ENCODE data around the gene BIN1. TPM values are rescaled to one million over a fixed set of nuclear protein-coding genes. Genes with fewer than 3 reads are reported as not detected.

BIN1 gene
- total RNA-seq, 1 experiment from 2014 or later = 58.9 TPM

DNA sequence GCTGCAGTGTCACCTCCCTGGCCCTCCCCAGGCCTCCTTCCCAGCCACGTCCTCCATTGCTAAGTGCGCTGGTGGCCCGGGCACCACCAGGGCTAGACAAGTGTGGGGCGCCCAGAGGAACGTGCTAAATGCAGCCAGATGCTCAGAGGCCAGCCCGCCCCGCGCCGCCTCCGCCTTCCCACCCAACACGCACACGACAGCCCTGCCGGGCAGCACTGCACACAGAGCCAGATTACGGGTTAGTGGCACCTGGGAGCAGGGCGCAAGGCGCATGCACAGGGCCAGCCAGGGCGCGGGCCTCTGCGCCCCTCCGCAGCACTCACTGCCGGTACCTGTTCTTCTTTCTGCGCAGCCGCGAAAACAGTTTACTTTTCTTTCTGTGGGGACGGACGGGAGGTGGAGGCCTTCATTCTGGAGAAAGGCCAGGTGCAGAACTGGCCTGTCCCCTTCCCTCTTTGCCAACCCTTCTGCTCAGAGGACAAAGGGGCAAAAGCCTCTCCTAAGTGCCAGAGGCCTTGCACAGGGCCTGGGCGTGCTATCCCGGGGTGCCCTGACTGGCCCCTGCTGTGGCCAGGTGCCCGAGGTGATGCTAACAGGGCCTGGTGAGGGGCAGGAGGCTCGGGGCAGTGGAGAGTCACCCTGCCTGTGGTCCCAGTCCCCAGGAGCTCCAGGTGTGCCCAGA, 46.5 kb downstream of the BIN1 start:
- Histone ChIP-seq H3K36me3 (ENCODE audit: low read depth, low read length) (peaks cover 8% of the 10 kb centered on the region; the same call in 1 of the 2 replicates), H3K4me2 (ENCODE audit: low read length) (no peak overlapping the region), H3K9ac (ENCODE audit: low read length) (no peak overlapping the region), H3K27me3 (ENCODE audit: low read length) (no peaks in the 10 kb centered on the region), H3K9me2 (replicated peaks; ENCODE audit: low read length) (no peaks in the 10 kb centered on the region), H3K4me1 (ENCODE audit: insufficient read depth, low read length) (peaks cover 14% of the 10 kb centered on the region), H3K4me3 (ENCODE audit: low read length) (no peak overlapping the region), H3K79me2 (ENCODE audit: low read length) (no peaks in the 10 kb centered on the region), H4K20me1 (ENCODE audit: low read length) (no peaks in the 10 kb centered on the region), H3K27ac (ENCODE audit: low read length) (no peak overlapping the region), H2AFZ (ENCODE audit: low read length) (no peak overlapping the region), H3K9me3 (ENCODE audit: low read length) (no peaks in the 10 kb centered on the region), H3F3A (ENCODE audit: low read length, unreplicated experiment) (no peaks in the 10 kb centered on the region)
- BruUV-seq (replicated peaks) = no TSS peak
- ChIA-PET POLR2A (ENCODE audit: unreplicated experiment) (no interaction called here), CTCF (no interaction called here)
- no peak for ATAC-seq
- intact Hi-C loops (cut with micrococcal nuclease) = no loop called here
- no peak for TF ChIP-seq EZH2phosphoT487 (IDR thresholded peaks at IDR 0.05; ENCODE audit: borderline replicate concordance, low read length)
- TF ChIP-seq, protein P1, sequence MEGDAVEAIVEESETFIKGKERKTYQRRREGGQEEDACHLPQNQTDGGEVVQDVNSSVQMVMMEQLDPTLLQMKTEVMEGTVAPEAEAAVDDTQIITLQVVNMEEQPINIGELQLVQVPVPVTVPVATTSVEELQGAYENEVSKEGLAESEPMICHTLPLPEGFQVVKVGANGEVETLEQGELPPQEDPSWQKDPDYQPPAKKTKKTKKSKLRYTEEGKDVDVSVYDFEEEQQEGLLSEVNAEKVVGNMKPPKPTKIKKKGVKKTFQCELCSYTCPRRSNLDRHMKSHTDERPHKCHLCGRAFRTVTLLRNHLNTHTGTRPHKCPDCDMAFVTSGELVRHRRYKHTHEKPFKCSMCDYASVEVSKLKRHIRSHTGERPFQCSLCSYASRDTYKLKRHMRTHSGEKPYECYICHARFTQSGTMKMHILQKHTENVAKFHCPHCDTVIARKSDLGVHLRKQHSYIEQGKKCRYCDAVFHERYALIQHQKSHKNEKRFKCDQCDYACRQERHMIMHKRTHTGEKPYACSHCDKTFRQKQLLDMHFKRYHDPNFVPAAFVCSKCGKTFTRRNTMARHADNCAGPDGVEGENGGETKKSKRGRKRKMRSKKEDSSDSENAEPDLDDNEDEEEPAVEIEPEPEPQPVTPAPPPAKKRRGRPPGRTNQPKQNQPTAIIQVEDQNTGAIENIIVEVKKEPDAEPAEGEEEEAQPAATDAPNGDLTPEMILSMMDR (conservative IDR thresholded peaks at IDR 0.05; ENCODE audit: low read depth, low read length) = no peak
- DNase-seq = no peak

DNA sequence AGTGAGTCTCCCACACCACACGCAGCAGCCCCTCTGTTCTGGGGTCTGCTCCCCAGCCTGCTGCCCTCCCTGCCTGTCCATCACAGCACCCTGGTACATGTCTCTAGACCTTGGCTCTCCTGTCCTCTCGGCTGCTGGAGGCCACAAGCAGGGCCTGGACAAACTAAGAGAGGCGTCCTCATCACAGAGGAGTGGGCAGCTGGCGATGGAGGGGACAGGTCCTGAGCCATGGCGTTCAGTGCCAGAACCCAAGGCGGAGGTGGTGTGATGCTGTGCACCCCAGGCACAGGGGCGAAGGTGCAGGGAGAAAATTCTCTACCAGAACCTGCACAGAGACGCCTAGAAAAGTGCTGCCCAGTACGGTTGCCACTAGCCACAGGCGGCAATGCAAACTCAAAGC, 47.4 kb downstream of the BIN1 start:
- Histone ChIP-seq H3F3A (ENCODE audit: low read length, unreplicated experiment) (no peaks in the 10 kb centered on the region), H4K20me1 (ENCODE audit: low read length) (no peaks in the 10 kb centered on the region), H3K4me3 (ENCODE audit: low read length) (no peak overlapping the region), H3K9ac (ENCODE audit: low read length) (no peak overlapping the region), H3K9me2 (replicated peaks; ENCODE audit: low read length) (no peaks in the 10 kb centered on the region), H3K4me1 (ENCODE audit: insufficient read depth, low read length) (peaks cover 7% of the 10 kb centered on the region), H3K4me2 (ENCODE audit: low read length) (no peak overlapping the region), H3K9me3 (ENCODE audit: low read length) (no peaks in the 10 kb centered on the region), H3K79me2 (ENCODE audit: low read length) (no peaks in the 10 kb centered on the region), H2AFZ (ENCODE audit: low read length) (no peak overlapping the region), H3K27ac (ENCODE audit: low read length) (no peak overlapping the region), H3K36me3 (ENCODE audit: low read depth, low read length) (peaks cover 8% of the 10 kb centered on the region; the same call in 1 of the 2 replicates), H3K27me3 (ENCODE audit: low read length) (no peaks in the 10 kb centered on the region)
- intact Hi-C loops (cut with micrococcal nuclease) = no loop called here
- ATAC-seq = no peak
- CTCF ChIA-PET = no interaction called here
- POLR2A ChIA-PET (ENCODE audit: unreplicated experiment) = no interaction called here
- DNase-seq = no peak
- TF ChIP-seq, protein P1 (conservative IDR thresholded peaks at IDR 0.05; ENCODE audit: low read depth, low read length) = no peak
- TF ChIP-seq EZH2 (IDR thresholded peaks at IDR 0.05; ENCODE audit: low read length, unreplicated experiment) (no peak), EZH2phosphoT487 (IDR thresholded peaks at IDR 0.05; ENCODE audit: borderline replicate concordance, low read length) (no peak)
- BruUV-seq (replicated peaks) = no TSS peak

DNA sequence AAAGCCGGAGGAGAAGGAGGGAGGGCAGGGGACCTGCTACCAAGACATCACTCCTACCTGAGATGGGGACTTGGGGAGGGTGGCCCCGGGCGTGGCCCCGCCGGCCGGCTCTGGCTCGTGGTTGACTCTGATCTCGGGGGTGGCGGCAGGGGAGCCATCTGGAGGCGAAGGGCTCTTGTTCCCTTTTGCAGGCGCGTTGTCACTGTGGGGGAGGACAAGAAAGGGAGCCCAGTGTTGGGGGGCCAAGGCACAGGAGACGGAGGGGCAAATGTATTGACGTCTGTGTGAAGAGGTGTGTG, 48.1 kb downstream of the BIN1 start:
- ATAC-seq = no peak
- TF ChIP-seq EZH2phosphoT487 (IDR thresholded peaks at IDR 0.05; ENCODE audit: borderline replicate concordance, low read length) = no peak
- no peak for TF ChIP-seq EZH2 (IDR thresholded peaks at IDR 0.05; ENCODE audit: low read length, unreplicated experiment)
- TF ChIP-seq, protein P1 (conservative IDR thresholded peaks at IDR 0.05; ENCODE audit: low read depth, low read length) = no peak
- intact Hi-C loops (cut with micrococcal nuclease) = no loop called here

More for the DNA sequence above, 48.1 kb downstream of the BIN1 start:
- H3F3A ChIP-seq (ENCODE audit: low read length, unreplicated experiment) = no peaks in the 10 kb centered on the region
- BruUV-seq (replicated peaks) = no TSS peak
- no peak overlapping the region for H3K4me3 ChIP-seq (ENCODE audit: low read length)
- no peaks in the 10 kb centered on the region for H3K9me2 ChIP-seq (replicated peaks; ENCODE audit: low read length)
- no peaks in the 10 kb centered on the region for H3K79me2 ChIP-seq (ENCODE audit: low read length)
- H3K27ac ChIP-seq (ENCODE audit: low read length) = no peak overlapping the region
- H2AFZ ChIP-seq (ENCODE audit: low read length) = no peak overlapping the region
- H3K9me3 ChIP-seq (ENCODE audit: low read length) = no peaks in the 10 kb centered on the region
- ChIA-PET POLR2A (ENCODE audit: unreplicated experiment) (no interaction called here), CTCF (no interaction called here)
- H3K4me2 ChIP-seq (ENCODE audit: low read length) = no peak overlapping the region
- no peaks in the 10 kb centered on the region for H4K20me1 ChIP-seq (ENCODE audit: low read length)
- no peaks in the 10 kb centered on the region for H3K27me3 ChIP-seq (ENCODE audit: low read length)
- H3K4me1 ChIP-seq (ENCODE audit: insufficient read depth, low read length) = peaks cover under 1% of the 10 kb centered on the region; the same call in 1 of the 2 replicates
- no peak for DNase-seq
- peaks cover 8% of the 10 kb centered on the region; the same call in 1 of the 2 replicates for H3K36me3 ChIP-seq (ENCODE audit: low read depth, low read length)
- H3K9ac ChIP-seq (ENCODE audit: low read length) = no peak overlapping the region
